ENCODE results near the gene CDR2. TPM values are rescaled to one million over a fixed set of nuclear protein-coding genes. Genes with fewer than 3 reads are reported as not detected.

Gene CDR2
- total and polyA plus RNA-seq, 2 donors, result 24.0 to 27.3 TPM

DNA sequence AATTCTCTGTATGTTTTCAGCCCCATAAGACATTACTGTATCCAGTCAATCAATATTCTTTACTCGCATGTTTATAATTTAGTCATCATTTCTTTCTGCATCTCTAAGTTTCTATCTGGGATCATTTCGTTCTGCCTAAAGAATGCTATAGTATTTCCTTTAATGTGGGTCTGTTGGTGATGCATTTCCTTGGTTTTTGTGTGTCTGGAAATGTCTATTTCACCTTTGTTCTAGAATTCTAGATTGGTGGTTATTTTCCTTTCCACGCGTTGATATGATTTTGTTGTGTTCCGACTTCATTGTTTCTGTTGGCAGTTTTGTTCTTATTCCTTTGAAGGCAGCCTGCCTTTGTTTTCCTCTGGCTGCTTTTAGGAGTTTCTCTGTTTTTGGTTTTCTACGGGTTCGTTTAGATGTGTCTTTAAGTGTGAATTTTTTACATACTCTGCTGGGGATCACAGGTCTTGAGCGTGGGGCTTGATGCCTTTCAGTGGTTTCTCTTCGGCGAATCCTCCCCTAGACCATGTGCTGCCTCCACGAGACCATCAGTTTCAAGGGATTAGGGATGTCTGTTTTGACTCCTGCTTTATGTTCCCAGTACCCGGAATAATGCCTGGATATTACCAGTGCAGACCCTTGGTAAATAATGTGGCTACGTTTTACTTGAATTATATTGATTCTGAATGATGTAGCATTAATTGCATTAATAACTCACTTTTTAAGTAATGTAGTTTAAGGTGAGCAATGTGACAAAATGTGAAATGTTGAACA lies 53.7 kb downstream of the CDR2 start:
- Histone ChIP-seq H3K27ac (ENCODE audit: low read depth in 1 of 2, low read length in 1 of 2) (no peak overlapping the region), H3K27me3 (ENCODE audit: control insufficient read depth in 2 of 2, insufficient read depth in 1 of 2, low read length in 1 of 2) (no peaks in the 10 kb centered on the region), H3K36me3 (ENCODE audit: control insufficient read depth in 2 of 2, insufficient read depth in 2 of 2, low read length in 1 of 2) (peaks cover 60 to 63% of the 10 kb centered on the region in 2 donors), H3K9me3 (ENCODE audit: control insufficient read depth in 2 of 2, insufficient read depth in 1 of 2, low read length in 1 of 2) (peaks cover 0 to 1% of the 10 kb centered on the region in 2 donors), H3K4me3 (ENCODE audit: low read length in 2 of 2) (no peak overlapping the region), H3K4me1 (ENCODE audit: control insufficient read depth in 2 of 2, insufficient read depth in 2 of 2, low read length in 2 of 2) (no peaks in the 10 kb centered on the region)
- 95% methylated on average over 13 of the region's 13 CpGs for WGBS
- no peak for DNase-seq (ENCODE audit: low read depth in 6 of 9, low spot score in 9 of 9)

DNA sequence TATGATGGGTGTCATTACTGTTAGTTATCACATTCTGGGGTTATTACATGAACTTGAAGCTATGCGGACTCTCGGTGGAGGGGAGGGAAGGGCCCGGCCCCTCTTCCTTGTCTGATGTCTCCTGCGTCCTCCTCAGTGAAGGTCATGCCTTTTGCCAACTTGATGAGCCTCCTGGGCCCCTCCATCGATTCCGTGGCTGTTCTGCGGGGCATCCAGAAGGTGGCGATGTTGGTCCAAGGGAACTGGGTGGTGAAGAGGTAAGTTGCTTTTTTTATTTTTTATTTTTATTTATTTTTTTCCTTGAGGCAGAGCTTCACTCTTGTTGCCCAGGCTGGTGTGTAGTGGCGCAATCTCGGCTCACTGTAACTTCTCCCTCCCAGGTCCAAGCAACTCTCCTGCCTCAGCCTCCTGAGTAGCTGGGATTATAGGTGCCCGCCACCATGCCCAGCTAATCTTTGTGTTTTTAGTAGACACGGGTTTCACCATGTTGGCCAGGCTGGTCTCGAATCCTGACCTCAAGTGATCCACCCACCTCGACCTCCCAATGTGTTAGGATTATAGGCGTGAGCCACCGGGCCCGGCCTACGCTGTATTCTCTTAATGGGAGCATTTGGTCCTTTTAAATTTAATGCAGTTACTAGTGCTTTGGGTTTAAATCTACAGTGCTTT lies 55.6 kb downstream of the CDR2 start:
- Histone ChIP-seq H3K27ac (ENCODE audit: low read depth in 1 of 2, low read length in 1 of 2) (no peak overlapping the region), H3K27me3 (ENCODE audit: control insufficient read depth in 2 of 2, insufficient read depth in 1 of 2, low read length in 1 of 2) (no peaks in the 10 kb centered on the region), H3K4me1 (ENCODE audit: control insufficient read depth in 2 of 2, insufficient read depth in 2 of 2, low read length in 2 of 2) (no peaks in the 10 kb centered on the region), H3K36me3 (ENCODE audit: control insufficient read depth in 2 of 2, insufficient read depth in 2 of 2, low read length in 1 of 2) (peaks cover 56 to 63% of the 10 kb centered on the region in 2 donors), H3K9me3 (ENCODE audit: control insufficient read depth in 2 of 2, insufficient read depth in 1 of 2, low read length in 1 of 2) (peaks cover 0 to 1% of the 10 kb centered on the region in 2 donors), H3K4me3 (ENCODE audit: low read length in 2 of 2) (no peak overlapping the region)
- DNase-seq (ENCODE audit: low read depth in 6 of 9, low spot score in 9 of 9), result peak in 2 of 9 donors; percentile 35 to 49
- 95% methylated on average over 18 of the region's 18 CpGs for WGBS

DNA sequence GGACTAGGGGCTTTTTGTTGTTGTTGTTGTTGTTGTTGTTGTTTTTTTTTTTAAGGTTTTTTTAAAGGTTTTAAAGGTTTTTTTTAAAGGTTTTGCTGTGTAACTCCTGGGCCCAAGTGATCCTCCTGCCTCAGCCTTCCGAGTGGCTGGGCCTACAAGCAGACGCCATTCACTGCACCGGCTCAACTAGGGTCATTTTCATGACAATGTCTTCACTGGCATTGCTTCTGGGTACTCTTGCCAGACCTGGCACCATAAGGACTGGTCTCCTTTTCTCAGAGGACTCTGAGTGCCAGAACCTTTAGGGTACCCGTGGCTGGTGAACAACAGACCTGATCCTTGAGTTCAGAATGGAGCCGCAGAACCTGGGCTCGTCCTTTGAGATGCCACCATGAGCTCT lies 56.8 kb downstream of the CDR2 start:
- Histone ChIP-seq H3K4me1 (ENCODE audit: control insufficient read depth in 2 of 2, insufficient read depth in 2 of 2, low read length in 2 of 2) (no peaks in the 10 kb centered on the region), H3K27me3 (ENCODE audit: control insufficient read depth in 2 of 2, insufficient read depth in 1 of 2, low read length in 1 of 2) (no peaks in the 10 kb centered on the region), H3K27ac (ENCODE audit: low read depth in 1 of 2, low read length in 1 of 2) (no peak overlapping the region), H3K9me3 (ENCODE audit: control insufficient read depth in 2 of 2, insufficient read depth in 1 of 2, low read length in 1 of 2) (peaks cover 0 to 1% of the 10 kb centered on the region in 2 donors), H3K36me3 (ENCODE audit: control insufficient read depth in 2 of 2, insufficient read depth in 2 of 2, low read length in 1 of 2) (peaks cover 54 to 65% of the 10 kb centered on the region in 2 donors), H3K4me3 (ENCODE audit: low read length in 2 of 2) (no peak overlapping the region)
- DNase-seq (ENCODE audit: low read depth in 6 of 9, low spot score in 9 of 9), result no peak
- WGBS, result over 99% methylated on average over 6 of the region's 6 CpGs

DNA sequence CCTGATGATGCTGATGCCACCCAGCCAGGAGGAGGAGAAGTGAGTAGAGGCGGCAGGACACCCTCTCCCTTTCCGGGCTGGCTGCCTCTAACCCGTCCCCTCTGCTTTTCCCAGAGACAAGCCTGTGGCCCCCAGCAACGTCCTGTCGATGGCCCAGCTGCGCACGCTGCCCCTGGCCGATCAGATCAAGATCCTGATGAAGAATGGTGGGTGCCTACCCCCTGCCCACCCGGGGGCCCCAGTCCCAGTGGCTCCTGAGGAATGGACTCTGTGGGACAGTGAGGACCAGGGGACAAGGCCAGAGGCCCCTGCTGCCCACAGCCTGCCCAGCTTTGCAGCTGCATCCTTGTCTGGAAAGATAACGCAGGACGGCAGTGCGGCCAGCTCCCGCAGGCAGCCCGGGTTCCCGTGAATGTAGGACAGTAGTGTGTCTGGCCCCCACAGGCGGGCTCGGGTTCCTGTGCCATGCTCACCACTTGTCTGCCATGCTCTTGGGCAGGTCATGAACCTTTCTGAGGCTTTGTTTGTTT lies 57.4 kb downstream of the CDR2 start:
- no peaks in the 10 kb centered on the region for H3K4me1 ChIP-seq (ENCODE audit: control insufficient read depth in 2 of 2, insufficient read depth in 2 of 2, low read length in 2 of 2)
- H3K36me3 ChIP-seq (ENCODE audit: control insufficient read depth in 2 of 2, insufficient read depth in 2 of 2, low read length in 1 of 2), result peaks cover 51 to 61% of the 10 kb centered on the region in 2 donors
- DNase-seq (ENCODE audit: low read depth in 6 of 9, low spot score in 9 of 9), result no peak
- H3K9me3 ChIP-seq (ENCODE audit: control insufficient read depth in 2 of 2, insufficient read depth in 1 of 2, low read length in 1 of 2), result peaks cover 0 to 1% of the 10 kb centered on the region in 2 donors
- H3K27me3 ChIP-seq (ENCODE audit: control insufficient read depth in 2 of 2, insufficient read depth in 1 of 2, low read length in 1 of 2), result no peaks in the 10 kb centered on the region
- WGBS, result 97% methylated on average over 17 of the region's 17 CpGs
- no peak overlapping the region for H3K27ac ChIP-seq (ENCODE audit: low read depth in 1 of 2, low read length in 1 of 2)
- H3K4me3 ChIP-seq (ENCODE audit: low read length in 2 of 2), result no peak overlapping the region

DNA sequence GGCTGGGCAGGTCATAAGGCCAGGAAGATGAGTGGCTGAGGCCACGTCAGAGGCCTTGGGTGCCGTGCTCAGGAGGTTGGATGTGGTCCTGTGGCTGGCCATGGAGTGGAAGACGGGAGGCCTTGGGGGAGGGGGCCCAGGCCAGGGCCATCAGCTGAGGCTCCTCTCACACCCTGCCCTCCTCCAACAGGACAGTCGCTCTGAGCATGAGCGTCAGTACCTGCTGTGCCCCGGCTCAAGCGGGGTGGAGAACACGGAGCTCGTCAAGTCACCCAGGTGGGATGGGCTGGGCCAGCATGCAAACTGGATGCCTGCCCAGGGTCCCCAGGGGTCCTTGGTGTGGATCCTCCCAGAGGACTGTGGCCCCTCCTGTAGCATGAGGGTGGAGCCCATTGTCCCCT lies 58.0 kb downstream of the CDR2 start:
- no peaks in the 10 kb centered on the region for H3K4me1 ChIP-seq (ENCODE audit: control insufficient read depth in 2 of 2, insufficient read depth in 2 of 2, low read length in 2 of 2)
- DNase-seq (ENCODE audit: low read depth in 6 of 9, low spot score in 9 of 9), result no peak
- 94% methylated on average over 9 of the region's 9 CpGs for WGBS
- peaks cover 0 to 1% of the 10 kb centered on the region in 2 donors for H3K9me3 ChIP-seq (ENCODE audit: control insufficient read depth in 2 of 2, insufficient read depth in 1 of 2, low read length in 1 of 2)
- H3K27me3 ChIP-seq (ENCODE audit: control insufficient read depth in 2 of 2, insufficient read depth in 1 of 2, low read length in 1 of 2), result no peaks in the 10 kb centered on the region
- peaks cover 54 to 61% of the 10 kb centered on the region in 2 donors for H3K36me3 ChIP-seq (ENCODE audit: control insufficient read depth in 2 of 2, insufficient read depth in 2 of 2, low read length in 1 of 2)
- H3K27ac ChIP-seq (ENCODE audit: low read depth in 1 of 2, low read length in 1 of 2), result no peak overlapping the region
- no peak overlapping the region for H3K4me3 ChIP-seq (ENCODE audit: low read length in 2 of 2)

DNA sequence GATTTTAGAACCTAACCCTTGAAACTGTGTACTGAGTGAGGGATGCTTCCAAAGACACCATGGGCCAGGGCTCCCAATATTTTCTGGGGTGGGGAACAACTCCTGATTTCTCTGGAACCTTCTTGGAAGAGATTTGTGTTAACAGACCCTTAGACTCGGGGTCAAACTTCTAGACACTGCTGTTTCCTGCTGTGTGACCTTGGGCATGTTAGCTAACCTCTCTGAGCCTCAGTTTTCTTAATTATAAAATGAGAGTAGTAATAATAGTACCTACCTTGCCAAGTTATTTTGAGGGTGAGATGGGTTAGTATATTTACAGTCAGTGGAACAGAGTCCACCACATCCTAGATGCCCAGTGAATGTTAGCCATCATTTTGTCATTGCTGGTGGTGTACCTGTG lies 58.4 kb downstream of the CDR2 start:
- Histone ChIP-seq H3K36me3 (ENCODE audit: control insufficient read depth in 2 of 2, insufficient read depth in 2 of 2, low read length in 1 of 2) (peaks cover 54 to 61% of the 10 kb centered on the region in 2 donors), H3K4me3 (ENCODE audit: low read length in 2 of 2) (no peak overlapping the region), H3K27ac (ENCODE audit: low read depth in 1 of 2, low read length in 1 of 2) (no peak overlapping the region), H3K27me3 (ENCODE audit: control insufficient read depth in 2 of 2, insufficient read depth in 1 of 2, low read length in 1 of 2) (no peaks in the 10 kb centered on the region), H3K9me3 (ENCODE audit: control insufficient read depth in 2 of 2, insufficient read depth in 1 of 2, low read length in 1 of 2) (no peaks in the 10 kb centered on the region), H3K4me1 (ENCODE audit: control insufficient read depth in 2 of 2, insufficient read depth in 2 of 2, low read length in 2 of 2) (no peaks in the 10 kb centered on the region)
- 98% methylated on average over 1 of the region's 1 CpG for WGBS
- no peak for DNase-seq (ENCODE audit: low read depth in 6 of 9, low spot score in 9 of 9)

DNA sequence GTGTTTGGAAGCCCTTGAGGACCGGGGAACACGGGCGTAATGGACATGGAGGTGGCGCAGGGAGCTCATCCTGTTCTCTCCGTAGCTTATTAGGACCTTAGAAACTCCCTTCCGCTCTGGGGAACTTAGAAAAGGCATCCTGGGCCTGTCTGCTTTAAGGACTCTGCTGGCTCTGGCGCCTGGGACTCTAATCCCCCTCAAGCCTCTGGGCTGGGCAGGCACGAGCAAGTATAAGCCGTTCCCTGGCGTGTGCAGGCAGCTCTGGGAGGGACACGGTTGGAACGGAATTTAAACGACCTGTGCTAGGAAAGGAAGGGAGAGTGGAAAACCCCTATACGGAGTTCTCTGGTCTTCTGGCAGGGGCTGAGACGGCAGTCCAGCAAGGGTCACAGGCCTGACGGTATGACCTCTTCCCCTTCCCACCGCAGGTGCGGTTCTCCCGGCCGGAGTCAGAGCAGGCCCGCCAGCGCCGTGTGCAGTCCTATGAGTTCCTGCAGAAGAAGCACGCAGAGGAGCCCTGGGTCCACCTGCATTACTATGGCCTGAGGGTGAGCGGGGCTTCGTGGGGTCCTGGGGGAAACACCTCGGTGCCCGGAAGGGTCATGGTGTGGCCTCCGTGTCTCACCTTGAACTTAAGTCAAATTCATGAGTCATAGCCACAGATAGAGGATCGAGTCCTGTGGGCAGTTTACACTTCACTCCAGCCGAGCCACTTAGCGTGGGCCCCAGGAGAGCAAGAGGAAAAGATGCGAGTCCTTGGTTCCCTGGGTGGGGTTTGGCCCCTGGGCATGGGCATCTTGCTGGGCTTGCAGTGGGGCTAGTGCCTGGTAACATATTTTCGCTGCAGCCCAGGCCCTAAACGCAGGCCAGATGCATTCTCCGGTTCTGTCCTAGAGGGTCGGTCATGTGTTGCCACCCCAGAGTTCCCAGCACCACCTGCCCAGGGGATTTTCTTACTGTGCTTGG lies 59.5 kb downstream of the CDR2 start:
- H3K9me3 ChIP-seq (ENCODE audit: control insufficient read depth in 2 of 2, insufficient read depth in 1 of 2, low read length in 1 of 2), result no peaks in the 10 kb centered on the region
- 95% methylated on average over 37 of the region's 37 CpGs for WGBS
- no peaks in the 10 kb centered on the region for H3K4me1 ChIP-seq (ENCODE audit: control insufficient read depth in 2 of 2, insufficient read depth in 2 of 2, low read length in 2 of 2)
- peaks cover 54 to 63% of the 10 kb centered on the region in 2 donors for H3K36me3 ChIP-seq (ENCODE audit: control insufficient read depth in 2 of 2, insufficient read depth in 2 of 2, low read length in 1 of 2)
- H3K27ac ChIP-seq (ENCODE audit: low read depth in 1 of 2, low read length in 1 of 2), result peak overlapping the region in 1 of 2 donors; percentile 8
- no peak overlapping the region for H3K4me3 ChIP-seq (ENCODE audit: low read length in 2 of 2)
- no peaks in the 10 kb centered on the region for H3K27me3 ChIP-seq (ENCODE audit: control insufficient read depth in 2 of 2, insufficient read depth in 1 of 2, low read length in 1 of 2)
- DNase-seq (ENCODE audit: low read depth in 6 of 9, low spot score in 9 of 9), result peak in 1 of 9 donors; percentile 28

DNA sequence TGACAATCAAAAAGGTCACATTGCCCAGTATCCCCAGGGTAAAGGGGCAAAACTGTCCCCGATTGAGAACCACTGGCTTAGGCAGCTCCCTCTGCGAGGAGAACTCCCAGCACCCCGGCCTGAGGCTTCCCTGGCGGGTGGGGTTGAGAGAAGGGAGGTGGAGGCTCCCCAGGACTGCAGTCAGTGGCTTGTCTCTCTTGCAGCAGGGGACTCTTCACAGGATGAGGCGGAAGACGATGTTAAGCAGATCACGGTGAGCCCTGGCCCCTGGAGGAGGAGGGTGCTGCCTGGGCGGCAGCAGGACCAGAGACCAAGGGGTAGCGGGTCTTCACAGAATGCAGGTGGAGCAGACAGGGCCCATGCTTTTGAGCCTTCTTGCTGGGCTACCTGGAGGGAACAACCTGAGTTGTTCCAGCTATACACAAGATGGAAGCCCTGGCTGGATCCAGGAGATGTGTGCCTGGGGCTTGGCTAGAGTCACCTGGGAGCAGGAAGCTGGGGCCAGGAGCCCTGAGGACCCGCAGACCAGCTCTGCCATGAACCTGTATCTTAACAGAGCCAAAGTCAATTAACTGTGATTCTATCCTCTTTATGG lies 60.4 kb downstream of the CDR2 start:
- H3K4me3 ChIP-seq (ENCODE audit: low read length in 2 of 2), result no peak overlapping the region
- H3K36me3 ChIP-seq (ENCODE audit: control insufficient read depth in 2 of 2, insufficient read depth in 2 of 2, low read length in 1 of 2), result peaks cover 63 to 71% of the 10 kb centered on the region in 2 donors
- no peak overlapping the region for H3K27ac ChIP-seq (ENCODE audit: low read depth in 1 of 2, low read length in 1 of 2)
- H3K9me3 ChIP-seq (ENCODE audit: control insufficient read depth in 2 of 2, insufficient read depth in 1 of 2, low read length in 1 of 2), result no peaks in the 10 kb centered on the region
- H3K27me3 ChIP-seq (ENCODE audit: control insufficient read depth in 2 of 2, insufficient read depth in 1 of 2, low read length in 1 of 2), result no peaks in the 10 kb centered on the region
- H3K4me1 ChIP-seq (ENCODE audit: control insufficient read depth in 2 of 2, insufficient read depth in 2 of 2, low read length in 2 of 2), result no peaks in the 10 kb centered on the region
- 97% methylated on average over 10 of the region's 10 CpGs for WGBS
- no peak for DNase-seq (ENCODE audit: low read depth in 6 of 9, low spot score in 9 of 9)
